Stimulated activated CD8-positive, alpha-beta memory T cell treated with anti-CD3 and anti-CD28 coated beads, Interleukin-7, amount 100 ng/mL, for 48 hours (primary cell): ENCODE measurements around the gene ABCA4.
"Not testable (repeated sequence)": the region's sequence is repeated elsewhere in the genome, so short reads cannot be mapped to it uniquely, and the experiment has no call there.

ENCODE experiments used
- DNase-seq, 2 donors: peaks; one replicate each; pipeline ENCODE4 v3.0.0-alpha.2; 2020; ENCODE audit warnings: low read depth in 1 of 2; ENCODE audit errors: extremely low read depth in 1 of 2

The ABCA4 gene

GRCh38 chr1:93958032-93958725 lies 162.8 kb downstream of the ABCA4 start:
- no peak for DNase-seq

GRCh38 chr1:93955765-93956164 lies 165.2 kb downstream of the ABCA4 start:
- no peak for DNase-seq

GRCh38 chr1:93947002-93947686 lies 173.8 kb downstream of the ABCA4 start:
- DNase-seq: not testable (repeated sequence)
